GM12878 (cell line): ENCODE results near the gene IGLL5. TPM values are rescaled to one million over a fixed set of nuclear protein-coding genes. Genes with fewer than 3 reads are reported as not detected.
A peak's percentile ranks its signal among the peaks of the same experiment; 100 is the strongest.

Experiments
- BCL11A ChIP-seq: IDR thresholded peaks from 2 replicates; pipeline ENCODE4 v1.6.1; 2011; ENCODE audit warnings: low read depth, low read length
- BCL3 ChIP-seq: IDR thresholded peaks from 2 replicates; pipeline ENCODE4 v1.6.1; 2011; ENCODE audit warnings: borderline replicate concordance, low read depth, mild to moderate bottlenecking, moderate library complexity, low read length; ENCODE audit not compliant: insufficient read depth, poor library complexity, severe bottlenecking
- ETV6 ChIP-seq, 2 experiments: fragments of 450-650 bp in 1 of 2; IDR thresholded peaks in 1 of 2; conservative IDR thresholded peaks in 1 of 2; 2 replicates each; pipeline ENCODE4 v1.6.1; 2014; ENCODE audit warnings: antibody characterized with exemption in 1 of 2, borderline replicate concordance in 1 of 2, low read depth in 1 of 2, mild to moderate bottlenecking in 1 of 2, moderate library complexity in 1 of 2
- EZH2 ChIP-seq: IDR thresholded peaks from 2 replicates; pipeline ENCODE4 v1.6.1; 2012; ENCODE audit warnings: low read depth, mild to moderate bottlenecking, control low read depth, inconsistent platforms, low read length, borderline replicate concordance; ENCODE audit not compliant: control insufficient read depth
- GATAD2B ChIP-seq: fragments of 450-650 bp; conservative IDR thresholded peaks from 2 replicates; pipeline ENCODE4 v1.6.1; 2017; ENCODE audit warnings: low read depth, mild to moderate bottlenecking, moderate library complexity
- HDGF ChIP-seq: fragments of 450-650 bp; IDR thresholded peaks from 2 replicates; pipeline ENCODE4 v1.6.1; 2016; ENCODE audit warnings: antibody characterized with exemption
- IRF3 ChIP-seq: fragments of 450-650 bp; IDR thresholded peaks from 2 replicates; pipeline ENCODE4 v1.6.1; 2014; ENCODE audit warnings: mild to moderate bottlenecking
- IRF4 ChIP-seq: IDR thresholded peaks from 2 replicates; pipeline ENCODE4 v1.6.1; 2011; ENCODE audit warnings: low read depth, low read length
- KAT2A ChIP-seq: conservative IDR thresholded peaks from 2 replicates; pipeline ENCODE4 v1.6.1; 2011; ENCODE audit warnings: low read depth, low read length; ENCODE audit not compliant: control insufficient read depth
- MTA3 ChIP-seq: IDR thresholded peaks from 2 replicates; pipeline ENCODE4 v1.6.1; 2012; ENCODE audit warnings: low read length, inconsistent platforms, borderline replicate concordance
- POLR2AphosphoS5 ChIP-seq: IDR thresholded peaks from 2 replicates; pipeline ENCODE4 v1.6.1; 2011; ENCODE audit warnings: mild to moderate bottlenecking, low read length, inconsistent platforms
- SKIL ChIP-seq: fragments of 450-650 bp; IDR thresholded peaks from 2 replicates; pipeline ENCODE4 v1.6.1; 2017; ENCODE audit warnings: mild to moderate bottlenecking, low read depth, inconsistent platforms; ENCODE audit not compliant: poor library complexity, severe bottlenecking
- SREBF1 ChIP-seq: IDR thresholded peaks from 2 replicates; pipeline ENCODE4 v1.6.1; 2012; ENCODE audit warnings: mild to moderate bottlenecking, low read length
- SRF ChIP-seq, 2 experiments: IDR thresholded peaks; 2 replicates each; pipeline ENCODE4 v1.6.1; 2011; ENCODE audit warnings: low read depth in 2 of 2, low read length in 2 of 2, mild to moderate bottlenecking in 1 of 2, moderate library complexity in 1 of 2
- TBL1XR1 ChIP-seq: IDR thresholded peaks from 2 replicates; pipeline ENCODE4 v1.6.1; 2012; ENCODE audit warnings: low read depth, low read length, improper control_type of control experiment
- ZBTB4 ChIP-seq: fragments of 450-650 bp; formaldehyde crosslinking; IDR thresholded peaks from 2 replicates; pipeline ENCODE4 v1.4.0; 2022; ENCODE audit warnings: mild to moderate bottlenecking, moderate library complexity
- ZNF207 ChIP-seq: fragments of 450-650 bp; IDR thresholded peaks from 2 replicates; pipeline ENCODE4 v1.6.1; 2014; ENCODE audit warnings: antibody characterized with exemption, mild to moderate bottlenecking, borderline replicate concordance
- ZNF217 ChIP-seq: fragments of 450-650 bp; IDR thresholded peaks from 2 replicates; pipeline ENCODE4 v1.6.1; 2017; ENCODE audit warnings: antibody characterized with exemption, mild to moderate bottlenecking
- polyA plus RNA-seq, 11 experiments: library from polyadenylated mRNA; depleted of rRNA in 4 of 11; unstranded in 6 of 11; stranded (reverse) in 5 of 11; fragments of >200 nt; fragmentation: Nextera tagmentation in 4 of 11; fragmentation: Illumina TruSeq in 1 of 11; extraction: Ambion mirVana in 4 of 11; extraction: Trizol in 1 of 11; gene quantifications; 1 replicate in 1 of 11; 2 replicates in 10 of 11; pipeline versions ENCODE4 v1.2.1 to v1.2.3, GENCODE V29; 2011 to 2016; ENCODE audit warnings: inconsistent platforms in 2 of 11, missing spikeins in 2 of 11, low read depth in 1 of 11
- total RNA-seq, 4 experiments: library from RNA; depleted of rRNA in 3 of 4; stranded (reverse); fragments of >200 nt in 3 of 4; fragmentation: Illumina TruSeq in 1 of 4; extraction: Trizol in 1 of 4; gene quantifications; 2 replicates each; pipeline versions ENCODE4 v1.2.1 to v1.2.3, GENCODE V29; 2013 to 2021
- TF ChIP-seq, protein P1 (sequence below): fragments of 450-650 bp; IDR thresholded peaks from 2 replicates; pipeline ENCODE4 v1.6.1; 2017; ENCODE audit warnings: low read depth, mild to moderate bottlenecking, moderate library complexity

The IGLL5 gene
- total and polyA plus RNA-seq, 10 of the 15 experiments (the other 5 are each of a cell fraction or from before 2014, with no cell fraction given): not detected

DNA sequence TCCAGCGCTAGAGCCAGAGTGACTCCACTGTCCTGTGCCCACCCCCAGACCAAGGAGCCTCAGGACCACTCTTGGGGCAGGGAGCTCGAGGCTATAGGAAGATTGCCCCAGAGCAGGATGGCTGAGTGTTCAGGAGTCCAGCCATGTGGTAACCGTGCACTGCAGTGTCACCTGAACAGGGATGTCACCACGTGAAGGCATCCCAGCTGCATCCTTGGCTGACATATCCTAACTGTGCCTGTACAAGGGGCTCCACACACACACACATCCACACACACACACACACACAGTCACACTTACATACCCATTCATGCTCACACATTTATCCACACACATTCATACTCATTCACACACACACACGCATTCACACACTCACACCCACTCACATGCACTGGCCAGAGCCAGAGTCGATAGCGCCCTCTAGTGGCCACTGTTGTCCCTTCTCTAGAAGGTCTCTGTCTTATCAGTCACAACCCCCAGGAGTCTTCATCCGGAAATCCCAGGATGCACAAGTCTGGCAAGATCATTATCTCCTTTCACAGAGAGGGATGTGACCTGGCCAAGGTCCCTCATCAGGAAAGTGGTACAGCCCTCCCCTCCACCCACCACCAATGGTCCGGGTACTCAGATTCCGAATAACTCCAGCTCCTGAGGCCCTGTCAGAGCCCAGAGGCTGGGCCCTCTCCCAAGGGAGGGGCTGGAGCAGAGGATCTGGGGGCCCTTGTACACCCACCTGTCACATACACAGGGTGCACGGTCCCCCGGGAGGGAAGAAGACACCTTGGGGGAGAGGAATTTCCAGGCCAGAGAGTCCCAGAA lies 55.1 kb downstream of the IGLL5 start (continued):
- TF ChIP-seq IRF3 (no peak), ZBTB4 (no peak), TBL1XR1 (no peak), GATAD2B (0 out of 2 replicates have a peak, but pooled peaks have one; percentile 50), HDGF (peak; percentile 99), EZH2 (no peak), SRF (IDR thresholded peaks at IDR 0.05; ENCODE audit: low read depth in 2 of 2, low read length in 2 of 2) (0 out of 4 replicates have a peak, but pooled peaks of 1 of the 2 experiments have one; percentile 2), SKIL (peak; percentile 20), ZNF207 (peak; percentile 39; the same call in 1 of the 2 replicates), IRF4 (peak; percentile 85), SREBF1 (no peak), MTA3 (no peak), KAT2A (no peak), POLR2AphosphoS5 (no peak; the same call in 1 of the 2 replicates), ETV6 (conservative IDR thresholded peaks at IDR 0.05 in 1 of 2, IDR thresholded peaks at IDR 0.05 in 1 of 2; ENCODE audit: borderline replicate concordance in 1 of 2, low read depth in 1 of 2) (no peak; a peak in 1 of 4 replicates), ZNF217 (no peak), BCL11A (no peak), BCL3 (peak; percentile 90)
- TF ChIP-seq, protein P1, sequence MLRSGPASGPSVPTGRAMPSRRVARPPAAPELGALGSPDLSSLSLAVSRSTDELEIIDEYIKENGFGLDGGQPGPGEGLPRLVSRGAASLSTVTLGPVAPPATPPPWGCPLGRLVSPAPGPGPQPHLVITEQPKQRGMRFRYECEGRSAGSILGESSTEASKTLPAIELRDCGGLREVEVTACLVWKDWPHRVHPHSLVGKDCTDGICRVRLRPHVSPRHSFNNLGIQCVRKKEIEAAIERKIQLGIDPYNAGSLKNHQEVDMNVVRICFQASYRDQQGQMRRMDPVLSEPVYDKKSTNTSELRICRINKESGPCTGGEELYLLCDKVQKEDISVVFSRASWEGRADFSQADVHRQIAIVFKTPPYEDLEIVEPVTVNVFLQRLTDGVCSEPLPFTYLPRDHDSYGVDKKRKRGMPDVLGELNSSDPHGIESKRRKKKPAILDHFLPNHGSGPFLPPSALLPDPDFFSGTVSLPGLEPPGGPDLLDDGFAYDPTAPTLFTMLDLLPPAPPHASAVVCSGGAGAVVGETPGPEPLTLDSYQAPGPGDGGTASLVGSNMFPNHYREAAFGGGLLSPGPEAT: no peak; the same call in none of the 2 replicates
